RWPE2 (cell line): ENCODE data around the gene KCNIP1.

Experiments
- ATAC-seq: fragments of 200-7000 bp; cut with Tn5 transposase; 3 replicates; pipeline ENCODE4 v1.9.1; 2021; ENCODE audit warnings: low read depth
- DNase-seq: peaks from one replicate; pipeline ENCODE4 v3.0.0-alpha.2; 2020; ENCODE audit warnings: low spot score
- H3K27ac ChIP-seq: fragments of 450-650 bp; 2 replicates; pipeline ENCODE4 v1.5.1; 2017; ENCODE audit warnings: mild to moderate bottlenecking; ENCODE audit not compliant: poor library complexity, severe bottlenecking
- H3K27me3 ChIP-seq: fragments of 250-450 bp; sonication (Bioruptor Pico); 2 replicates; pipeline ENCODE4 v1.5.1; 2021; ENCODE audit warnings: mild to moderate bottlenecking, moderate library complexity; ENCODE audit not compliant: insufficient read depth, poor library complexity, severe bottlenecking
- H3K36me3 ChIP-seq: fragments of 250-450 bp; sonication (Bioruptor Pico); 2 replicates; pipeline ENCODE4 v1.5.1; 2020; ENCODE audit warnings: low read depth, mild to moderate bottlenecking, moderate library complexity
- H3K4me1 ChIP-seq: fragments of 250-450 bp; sonication (Bioruptor Pico); 2 replicates; pipeline ENCODE4 v1.5.1; 2021; ENCODE audit warnings: mild to moderate bottlenecking, moderate library complexity; ENCODE audit not compliant: insufficient read depth, poor library complexity, severe bottlenecking
- H3K4me3 ChIP-seq: fragments of 250-450 bp; sonication (Bioruptor Pico); 2 replicates; pipeline ENCODE4 v1.5.1; 2021; ENCODE audit warnings: mild to moderate bottlenecking, moderate library complexity; ENCODE audit not compliant: severe bottlenecking
- H3K9me3 ChIP-seq: fragments of 250-450 bp; sonication (Bioruptor Pico); 2 replicates; pipeline ENCODE4 v1.5.1; 2021; ENCODE audit warnings: mild to moderate bottlenecking, moderate library complexity; ENCODE audit not compliant: severe bottlenecking
- TF ChIP-seq, protein P1 (sequence below): fragments of 450-650 bp; IDR thresholded peaks from one replicate; pipeline ENCODE4 v1.5.1; 2017; ENCODE audit warnings: mild to moderate bottlenecking, moderate library complexity; ENCODE audit not compliant: poor library complexity, severe bottlenecking

The KCNIP1 gene

GRCh38 chr5:170731052-170731451 is 227.2 kb downstream of the KCNIP1 start:
- TF ChIP-seq, protein P1, sequence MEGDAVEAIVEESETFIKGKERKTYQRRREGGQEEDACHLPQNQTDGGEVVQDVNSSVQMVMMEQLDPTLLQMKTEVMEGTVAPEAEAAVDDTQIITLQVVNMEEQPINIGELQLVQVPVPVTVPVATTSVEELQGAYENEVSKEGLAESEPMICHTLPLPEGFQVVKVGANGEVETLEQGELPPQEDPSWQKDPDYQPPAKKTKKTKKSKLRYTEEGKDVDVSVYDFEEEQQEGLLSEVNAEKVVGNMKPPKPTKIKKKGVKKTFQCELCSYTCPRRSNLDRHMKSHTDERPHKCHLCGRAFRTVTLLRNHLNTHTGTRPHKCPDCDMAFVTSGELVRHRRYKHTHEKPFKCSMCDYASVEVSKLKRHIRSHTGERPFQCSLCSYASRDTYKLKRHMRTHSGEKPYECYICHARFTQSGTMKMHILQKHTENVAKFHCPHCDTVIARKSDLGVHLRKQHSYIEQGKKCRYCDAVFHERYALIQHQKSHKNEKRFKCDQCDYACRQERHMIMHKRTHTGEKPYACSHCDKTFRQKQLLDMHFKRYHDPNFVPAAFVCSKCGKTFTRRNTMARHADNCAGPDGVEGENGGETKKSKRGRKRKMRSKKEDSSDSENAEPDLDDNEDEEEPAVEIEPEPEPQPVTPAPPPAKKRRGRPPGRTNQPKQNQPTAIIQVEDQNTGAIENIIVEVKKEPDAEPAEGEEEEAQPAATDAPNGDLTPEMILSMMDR, result no peak
- peaks cover 9% of the 10 kb centered on the region for H3K27me3 ChIP-seq
- no peaks in the 10 kb centered on the region for H3K36me3 ChIP-seq

DNA sequence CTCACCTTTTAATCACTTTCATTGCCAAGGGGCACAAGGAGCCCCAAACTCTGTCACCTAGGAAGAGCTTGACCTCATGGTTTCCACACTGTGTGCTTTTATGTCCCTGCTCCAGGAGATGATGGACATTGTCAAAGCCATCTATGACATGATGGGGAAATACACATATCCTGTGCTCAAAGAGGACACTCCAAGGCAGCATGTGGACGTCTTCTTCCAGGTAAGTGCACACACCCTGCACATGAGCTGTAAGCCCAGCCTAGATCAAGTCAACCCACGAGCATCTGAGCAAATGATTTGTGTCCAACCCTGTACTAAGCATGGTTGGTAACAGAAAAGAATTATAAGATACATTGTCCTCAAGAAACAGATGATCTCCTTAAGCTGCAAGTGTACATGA is 228.9 kb downstream of the KCNIP1 start:
- peaks cover 6% of the 10 kb centered on the region for H3K9me3 ChIP-seq
- no peak overlapping the region for H3K4me3 ChIP-seq
- DNase-seq (no peak), ATAC-seq (no peak)
- no peaks in the 10 kb centered on the region for H3K4me1 ChIP-seq
- no peak overlapping the region for H3K27ac ChIP-seq
- no peaks in the 10 kb centered on the region for H3K36me3 ChIP-seq
- H3K27me3 ChIP-seq, result peaks cover 9% of the 10 kb centered on the region
- TF ChIP-seq, protein P1, result no peak

More at GRCh38 chr5:170731052-170731451, 227.2 kb downstream of the KCNIP1 start:
- DNase-seq (no peak), ATAC-seq (no peak)
- no peaks in the 10 kb centered on the region for H3K4me1 ChIP-seq
- no peak overlapping the region for H3K27ac ChIP-seq
- no peak overlapping the region for H3K4me3 ChIP-seq
- peaks cover 6% of the 10 kb centered on the region for H3K9me3 ChIP-seq

GRCh38 chr5:170736966-170737365 is 233.1 kb downstream of the KCNIP1 start:
- no peaks in the 10 kb centered on the region for H3K4me1 ChIP-seq
- no peak overlapping the region for H3K4me3 ChIP-seq
- no peaks in the 10 kb centered on the region for H3K27me3 ChIP-seq
- H3K9me3 ChIP-seq, result peaks cover 6% of the 10 kb centered on the region
- no peak overlapping the region for H3K27ac ChIP-seq
- DNase-seq (no peak), ATAC-seq (no peak)
- H3K36me3 ChIP-seq, result no peaks in the 10 kb centered on the region
- TF ChIP-seq, protein P1, result no peak

DNA sequence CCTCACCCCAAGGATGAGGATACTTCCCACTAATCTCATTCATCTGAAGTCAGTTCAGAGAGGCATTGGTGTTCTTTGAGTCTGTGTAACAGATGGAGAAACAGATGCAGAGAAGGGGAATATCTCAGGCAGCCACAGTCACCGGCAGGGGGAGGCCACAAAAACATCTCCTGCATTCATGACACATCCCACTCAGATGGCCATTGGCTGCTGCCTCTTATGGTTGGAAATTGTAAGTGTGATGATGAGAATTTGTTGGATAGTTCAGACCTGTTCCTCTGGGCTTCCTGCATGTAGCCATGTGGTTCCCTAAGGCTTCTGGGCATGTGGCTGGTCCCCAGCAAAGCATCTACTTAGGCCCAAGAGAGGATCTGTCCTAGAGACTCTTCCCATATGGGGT is 233.8 kb downstream of the KCNIP1 start:
- H3K4me3 ChIP-seq, result no peak overlapping the region
- H3K36me3 ChIP-seq, result no peaks in the 10 kb centered on the region
- no peak overlapping the region for H3K27ac ChIP-seq
- no peaks in the 10 kb centered on the region for H3K4me1 ChIP-seq
- TF ChIP-seq, protein P1, result no peak
- no peaks in the 10 kb centered on the region for H3K27me3 ChIP-seq
- peaks cover 6% of the 10 kb centered on the region for H3K9me3 ChIP-seq
- ATAC-seq (no peak), DNase-seq (no peak)

GRCh38 chr5:170738840-170739239 is 235.0 kb downstream of the KCNIP1 start:
- Histone ChIP-seq H3K9me3 (peaks cover 6% of the 10 kb centered on the region), H3K4me1 (no peaks in the 10 kb centered on the region), H3K36me3 (no peaks in the 10 kb centered on the region), H3K27me3 (no peaks in the 10 kb centered on the region), H3K27ac (no peak overlapping the region), H3K4me3 (no peak overlapping the region)
- ATAC-seq, result no peak
- TF ChIP-seq, protein P1, result no peak
- no peak for DNase-seq
